ENCODE data around the gene KDM3B.
"Not testable (repeated sequence)": the region's sequence is repeated elsewhere in the genome, so short reads cannot be mapped to it uniquely, and the experiment has no call there.

Gene KDM3B

DNA sequence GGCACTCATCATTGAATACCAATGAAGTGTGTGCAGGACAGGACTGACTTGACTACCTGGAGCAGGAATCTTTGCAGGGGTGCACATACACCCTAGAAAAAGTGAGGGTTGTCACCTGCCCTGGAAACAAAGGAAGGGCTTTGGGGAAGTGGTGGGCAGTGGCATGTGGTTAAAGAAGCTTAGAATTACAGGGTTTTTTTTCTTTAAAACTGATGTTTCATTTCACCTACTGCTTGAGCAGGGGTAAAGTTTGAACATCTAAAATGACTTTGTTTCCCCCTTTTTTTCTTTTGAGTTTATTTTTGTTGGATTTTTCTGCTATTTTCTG lies 2.0 kb upstream of the KDM3B start:
- DNase-seq (ENCODE audit: low read depth in 3 of 3) = no peak

DNA sequence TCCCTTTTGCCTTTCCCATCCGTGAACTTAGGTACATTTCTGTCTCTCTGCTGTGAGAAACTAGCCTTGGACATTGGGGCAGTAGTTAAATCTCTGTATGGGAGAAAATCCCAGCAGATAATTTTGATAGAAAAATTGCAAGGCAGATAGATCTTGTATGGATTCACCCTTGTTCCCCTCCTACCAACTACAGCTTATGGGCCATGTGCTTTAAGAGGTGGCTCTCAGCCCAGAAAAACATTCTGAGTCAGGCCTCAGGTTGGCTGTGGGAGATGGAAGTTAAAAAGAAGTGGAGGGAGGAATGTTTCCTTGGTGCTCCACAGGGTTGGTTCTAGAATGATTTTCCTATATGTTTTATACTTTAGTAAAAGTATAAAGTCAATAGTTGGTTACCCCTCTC lies 1.4 kb upstream of the KDM3B start:
- no peak for DNase-seq (ENCODE audit: low read depth in 3 of 3)

DNA sequence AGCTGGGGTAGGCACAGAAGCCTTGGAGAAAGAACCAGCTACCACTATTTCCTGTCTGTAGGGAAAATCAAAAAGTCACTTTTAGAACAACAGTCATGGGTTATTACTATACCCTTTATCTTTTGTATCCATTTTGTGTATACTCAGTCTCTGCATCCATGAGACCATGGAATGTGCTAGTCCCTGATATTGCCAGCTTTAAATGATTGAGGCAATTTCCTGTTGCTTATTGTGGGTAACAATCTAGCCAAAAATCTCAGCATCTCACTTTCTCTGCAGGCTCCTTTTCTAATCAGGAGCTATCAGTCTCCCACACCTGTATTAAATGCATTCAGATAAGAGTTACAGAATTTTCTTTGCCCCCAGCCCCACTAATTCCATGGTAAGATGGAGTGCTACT lies 968 bp upstream of the KDM3B start:
- no peak for DNase-seq (ENCODE audit: low read depth in 3 of 3)

DNA sequence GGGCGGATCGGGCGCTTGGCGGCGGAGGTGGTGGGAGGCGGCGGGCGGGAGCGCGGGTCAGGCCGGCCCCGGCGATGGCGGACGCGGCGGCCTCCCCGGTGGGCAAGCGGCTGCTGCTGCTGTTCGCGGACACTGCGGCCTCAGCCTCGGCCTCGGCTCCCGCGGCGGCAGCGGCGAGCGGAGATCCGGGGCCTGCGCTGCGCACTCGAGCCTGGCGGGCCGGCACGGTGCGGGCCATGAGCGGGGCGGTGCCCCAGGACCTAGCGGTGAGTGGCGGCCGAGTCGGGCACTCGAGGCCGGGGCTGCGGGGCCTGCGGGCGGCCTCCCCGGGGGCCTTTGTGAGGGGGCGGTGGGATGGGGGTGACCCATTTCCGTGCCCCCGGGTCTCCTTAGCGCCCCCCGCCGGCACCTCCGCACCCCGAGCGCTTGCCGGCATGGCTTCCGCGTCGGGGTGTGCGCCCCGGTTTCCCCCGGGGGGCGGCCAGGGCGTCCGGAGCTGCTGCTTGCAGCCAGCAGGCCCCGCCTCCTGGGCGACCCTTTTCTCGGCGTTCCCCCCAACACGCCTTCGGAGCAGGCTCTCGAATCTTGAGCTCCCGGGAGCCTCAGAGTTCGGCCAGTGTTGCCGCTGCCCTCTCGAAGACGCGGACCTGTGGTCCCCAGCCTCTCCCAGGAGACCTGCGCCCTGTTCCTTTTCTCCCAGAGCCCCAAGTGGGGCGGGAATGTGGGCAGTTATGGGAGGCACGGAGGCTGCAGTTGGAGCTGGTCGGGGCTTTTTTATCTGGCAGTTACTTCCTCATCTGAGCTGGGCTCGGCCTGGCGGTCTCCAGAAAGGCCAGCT lies 456 bp downstream of the KDM3B start:
- DNase-seq (ENCODE audit: low read depth in 3 of 3) = peak; percentile 43 to 52 (median 48)

DNA sequence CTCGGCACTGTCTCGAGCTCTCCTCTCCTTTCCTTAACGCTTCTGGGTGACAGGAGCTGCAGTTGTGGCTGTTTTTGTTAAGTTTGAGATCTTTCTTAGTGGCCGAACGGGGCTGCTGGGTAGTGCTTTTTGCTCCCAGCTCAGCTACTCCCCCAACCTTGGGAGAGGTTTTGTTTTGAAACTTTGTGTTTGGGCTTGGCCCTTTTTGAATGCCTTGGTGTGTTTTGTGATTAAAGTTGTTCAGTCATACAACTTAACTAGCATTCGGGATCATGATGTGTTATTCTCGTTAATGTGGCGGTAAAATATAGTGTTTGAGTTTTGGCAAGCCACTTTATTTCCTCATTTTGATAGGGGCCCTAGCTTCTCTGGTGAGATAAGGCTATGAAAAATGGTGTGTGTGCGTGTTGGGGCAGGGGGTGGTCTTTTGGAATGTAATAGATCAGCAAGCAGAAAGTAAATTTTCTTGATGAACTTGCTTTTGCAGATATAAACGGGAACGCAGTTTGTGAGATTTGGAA lies 1.1 kb downstream of the KDM3B start:
- DNase-seq (ENCODE audit: low read depth in 3 of 3) = no peak

DNA sequence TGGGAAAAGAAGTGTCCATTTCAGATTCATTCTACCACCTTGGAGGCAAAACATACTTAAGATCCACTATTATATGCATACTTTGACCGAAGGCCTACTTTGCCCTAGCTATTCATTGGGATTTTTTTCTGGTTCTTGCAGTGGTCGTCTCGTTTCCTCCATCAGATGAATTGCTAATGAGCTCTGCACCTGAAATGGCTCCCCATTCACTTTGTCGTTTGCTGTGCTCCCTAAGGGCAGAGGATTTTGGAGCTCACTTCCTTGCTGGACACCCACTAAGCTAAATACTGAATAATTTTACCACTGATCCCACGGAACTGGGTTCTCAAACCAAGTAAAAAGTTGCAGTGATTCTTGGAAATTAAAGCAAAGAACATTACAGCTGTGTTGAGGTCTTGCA lies 1.9 kb downstream of the KDM3B start:
- no peak for DNase-seq (ENCODE audit: low read depth in 3 of 3)

DNA sequence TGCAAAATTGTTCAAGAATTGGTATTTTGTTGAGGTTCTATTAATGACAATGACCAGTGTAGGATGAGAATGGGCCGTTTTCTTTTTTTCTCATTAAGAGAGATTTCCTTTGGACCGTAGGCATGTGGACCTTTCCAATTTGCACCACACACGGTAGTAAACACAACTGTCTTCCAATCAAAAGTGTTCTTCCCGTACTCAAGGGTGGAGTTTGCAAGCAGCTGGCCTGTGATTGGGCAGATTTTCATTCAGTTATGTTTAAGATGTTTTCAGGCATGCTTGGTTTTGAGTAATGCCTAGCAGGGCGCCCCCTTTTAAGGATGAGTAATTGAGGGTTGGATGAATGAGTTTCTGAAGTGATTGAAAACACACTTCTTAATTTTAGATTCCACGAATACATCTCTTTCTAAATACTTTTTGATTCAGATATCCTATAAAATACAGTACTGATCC lies 2.5 kb downstream of the KDM3B start:
- DNase-seq (ENCODE audit: low read depth in 3 of 3) = peak in 2 of 3 experiments; percentile 18 to 22

DNA sequence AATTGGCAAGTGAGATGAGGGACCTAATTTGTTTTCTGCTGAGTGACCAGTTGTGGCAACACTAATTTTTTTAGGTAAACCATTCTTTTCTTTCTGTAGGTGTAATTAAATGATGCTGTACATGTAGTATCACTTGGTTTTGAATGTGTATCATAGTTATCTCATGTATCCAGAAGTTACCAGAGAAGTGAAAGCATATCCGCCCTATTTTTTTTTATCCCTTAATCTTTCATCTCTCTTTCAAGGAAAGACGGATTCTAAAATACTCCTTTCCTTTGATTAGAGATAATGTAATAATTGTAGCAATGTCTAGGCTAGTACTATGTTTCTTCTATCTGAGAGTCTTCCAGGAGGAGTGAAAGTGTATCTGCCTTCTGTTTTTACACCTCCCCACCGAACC lies 7.1 kb downstream of the KDM3B start:
- no peak for DNase-seq (ENCODE audit: low read depth in 3 of 3)

DNA sequence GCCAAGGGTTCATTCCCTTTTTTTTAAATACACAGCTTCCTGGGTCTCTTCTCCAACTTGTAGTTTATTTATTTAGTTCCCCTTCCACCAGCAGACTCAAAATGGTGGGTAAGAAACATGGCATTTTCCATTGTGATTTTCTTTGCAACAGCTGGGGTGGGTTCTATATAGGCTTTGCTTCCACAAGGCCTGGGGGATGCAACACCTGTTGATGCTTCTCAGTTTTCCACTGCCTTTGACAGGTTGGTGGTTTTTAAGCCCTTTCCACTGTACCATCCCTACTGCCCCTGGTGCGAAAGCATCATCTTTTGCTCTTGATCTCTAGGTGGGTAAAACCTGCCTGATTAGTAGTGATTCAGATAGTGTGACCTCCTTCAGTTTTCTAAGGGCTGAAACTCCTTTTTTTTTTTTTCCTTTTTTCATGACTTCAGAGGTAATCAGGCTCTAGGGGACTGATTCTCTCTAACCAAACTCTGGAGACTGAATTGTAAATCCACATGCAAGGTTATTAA lies 8.5 kb downstream of the KDM3B start:
- no peak for DNase-seq (ENCODE audit: low read depth in 3 of 3)

DNA sequence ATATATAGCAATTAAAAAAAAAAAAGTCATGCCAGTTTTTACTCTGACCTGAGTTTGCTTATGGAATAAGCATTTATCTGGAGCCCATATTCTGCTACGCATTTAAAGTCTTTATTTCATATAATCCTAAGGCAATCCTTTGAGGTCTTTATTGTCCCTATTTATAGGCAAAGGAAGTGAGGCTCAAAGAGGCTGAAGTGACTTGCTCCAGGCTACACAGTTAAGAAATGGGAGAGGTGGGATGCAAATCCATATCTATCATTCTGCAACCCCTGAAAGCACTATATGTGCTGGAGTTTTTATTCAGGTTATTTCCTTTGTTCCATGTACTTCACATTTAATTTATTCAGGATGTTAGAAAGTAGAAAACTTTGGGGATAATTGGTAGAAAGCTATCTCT lies 12.1 kb downstream of the KDM3B start:
- DNase-seq (ENCODE audit: low read depth in 3 of 3) = no peak

DNA sequence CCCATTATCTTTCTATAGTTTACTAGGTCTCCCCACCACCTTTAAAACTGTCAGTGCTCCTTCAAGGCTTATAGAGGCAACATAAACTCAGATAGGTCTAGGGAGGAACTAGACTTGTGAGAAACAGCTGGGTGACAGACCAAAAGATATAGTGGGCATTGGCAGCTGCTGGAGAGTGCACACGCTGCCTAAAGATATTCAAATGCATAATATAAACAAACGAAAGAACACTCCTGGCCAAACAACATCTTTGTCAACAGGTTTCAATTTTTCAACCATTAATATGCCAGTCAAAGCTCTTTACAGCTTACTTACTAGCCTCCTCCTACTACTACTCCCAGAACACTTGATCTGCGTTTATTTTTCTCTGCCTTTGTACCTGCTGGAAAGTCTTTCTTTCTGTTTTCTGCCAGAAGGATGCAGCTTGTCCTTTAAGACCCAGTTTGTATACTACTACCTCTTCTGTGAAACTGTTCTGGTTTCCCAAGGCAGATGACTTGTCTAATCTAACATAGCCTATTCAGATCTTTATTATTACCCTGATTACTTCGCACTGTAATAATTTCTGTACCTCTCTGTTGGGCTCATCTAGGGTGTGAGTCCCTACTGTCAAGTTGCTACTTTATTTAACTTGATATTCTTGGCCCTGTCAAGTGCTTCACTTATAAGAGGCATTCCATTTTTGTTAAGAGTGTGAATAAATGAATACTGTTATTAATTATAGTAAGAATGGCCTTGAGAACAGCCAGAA lies 14.3 kb downstream of the KDM3B start:
- DNase-seq (ENCODE audit: low read depth in 3 of 3) = no peak

DNA sequence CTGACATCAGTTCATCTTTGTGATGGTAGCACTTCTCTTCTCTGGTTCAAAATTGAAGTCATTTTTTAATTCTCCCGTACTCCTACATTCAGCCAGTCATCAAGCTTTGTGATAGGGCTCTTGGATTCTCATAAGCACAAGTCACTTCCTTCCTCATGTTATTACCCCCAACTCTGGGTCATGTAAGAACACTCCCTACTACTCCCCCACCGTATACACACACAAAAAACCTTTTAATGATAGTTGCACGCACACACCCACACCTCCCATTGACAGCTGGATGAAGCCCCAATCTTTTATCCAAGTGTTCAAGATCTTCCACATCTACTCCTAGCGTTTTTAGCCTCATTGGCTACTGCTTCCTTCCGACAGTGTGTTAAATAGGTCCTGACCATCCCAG lies 16.8 kb downstream of the KDM3B start:
- no peak for DNase-seq (ENCODE audit: low read depth in 3 of 3)

DNA sequence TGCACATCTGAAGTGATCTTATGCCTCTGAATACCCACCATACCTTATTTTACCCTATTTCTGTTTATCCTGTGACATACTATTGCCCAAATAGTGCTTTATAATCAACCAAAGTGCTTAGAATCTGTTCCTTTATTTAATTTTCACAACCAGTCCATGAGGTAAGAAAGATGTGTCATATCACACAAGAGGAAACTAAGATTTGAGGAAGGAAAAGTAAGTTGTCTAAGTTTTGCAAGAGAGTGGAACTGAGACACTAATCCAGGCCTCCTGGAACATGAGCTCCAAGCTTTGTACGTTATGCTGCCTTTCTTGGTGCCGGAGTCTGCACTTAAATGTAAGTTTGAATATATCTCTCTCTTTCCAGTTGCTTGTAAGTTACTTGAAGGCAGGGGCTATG lies 17.2 kb downstream of the KDM3B start:
- no peak for DNase-seq (ENCODE audit: low read depth in 3 of 3)

DNA sequence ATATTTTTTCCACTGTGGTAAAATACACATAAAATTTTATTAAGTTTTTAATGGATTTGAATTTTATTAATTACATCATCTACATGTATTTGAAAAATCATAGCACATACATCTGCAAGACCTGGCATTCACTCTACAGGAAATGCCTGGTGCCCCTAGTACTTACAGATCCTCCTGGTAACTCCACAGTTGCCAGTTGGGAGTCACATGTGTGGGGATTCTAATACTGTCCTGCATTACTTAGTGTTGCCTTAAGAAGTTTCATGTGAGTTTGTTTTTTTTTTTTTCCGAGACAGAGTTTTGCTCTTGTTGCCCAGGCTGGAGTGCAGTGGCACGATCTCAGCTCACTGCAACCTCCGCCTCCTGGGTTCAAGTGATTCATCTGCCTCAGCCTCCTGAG lies 18.1 kb downstream of the KDM3B start:
- DNase-seq (ENCODE audit: low read depth in 3 of 3) = no peak

DNA sequence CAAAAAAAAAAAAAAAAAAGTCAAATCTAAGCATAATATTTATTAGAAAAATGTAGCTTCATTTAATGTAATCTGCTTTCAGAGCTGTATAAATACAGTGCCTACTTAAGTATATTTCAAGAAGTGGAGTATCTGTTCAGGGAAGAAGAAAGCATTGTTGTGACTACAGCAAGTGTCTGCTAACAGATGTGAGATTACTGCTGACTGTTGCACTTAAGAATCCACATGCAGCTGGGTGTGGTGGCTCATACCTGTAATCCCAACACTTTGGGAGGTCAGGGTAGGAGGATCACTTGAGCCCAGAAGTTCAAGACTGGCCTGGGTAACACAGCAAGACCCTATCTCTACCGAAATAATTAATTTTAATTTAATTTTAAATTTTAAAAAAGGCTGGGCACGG lies 19.0 kb downstream of the KDM3B start:
- DNase-seq (ENCODE audit: low read depth in 3 of 3) = no peak

DNA sequence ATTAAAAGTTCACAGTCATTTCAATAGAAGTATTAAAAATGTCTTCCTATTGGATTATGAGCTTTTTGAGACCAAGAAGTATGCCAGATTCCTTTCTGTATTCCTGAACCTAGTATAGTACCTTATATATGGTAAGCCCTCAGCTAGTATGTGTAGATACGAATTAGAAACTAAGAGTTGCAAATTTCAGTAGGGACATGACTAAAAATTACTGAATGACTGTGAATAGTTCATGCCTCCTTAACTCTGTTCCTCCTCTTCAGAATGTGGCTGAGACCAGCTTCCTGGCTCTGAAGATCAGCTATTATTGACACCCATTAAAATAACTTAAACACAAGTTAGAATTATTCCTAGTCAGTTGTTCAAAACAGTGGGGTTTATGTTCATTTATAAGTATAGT lies 19.7 kb downstream of the KDM3B start:
- DNase-seq (ENCODE audit: low read depth in 3 of 3) = no peak

DNA sequence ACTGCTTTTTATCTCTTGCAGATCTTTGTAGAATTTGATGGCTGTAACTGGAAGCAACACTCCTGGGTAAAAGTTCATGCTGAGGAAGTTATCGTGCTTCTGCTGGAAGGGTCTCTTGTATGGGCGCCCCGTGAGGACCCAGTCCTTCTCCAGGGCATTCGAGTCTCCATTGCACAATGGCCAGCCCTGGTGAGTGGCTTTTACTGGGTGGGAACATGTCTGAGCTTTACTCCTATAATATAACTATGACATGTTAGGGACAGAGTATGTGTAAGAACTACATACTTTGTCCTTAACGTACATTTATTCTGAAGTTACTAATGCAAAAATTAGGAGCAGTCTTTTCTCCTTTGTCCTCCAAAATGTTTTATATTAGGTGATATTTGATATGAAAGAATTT lies 20.2 kb downstream of the KDM3B start:
- DNase-seq (ENCODE audit: low read depth in 3 of 3) = no peak

DNA sequence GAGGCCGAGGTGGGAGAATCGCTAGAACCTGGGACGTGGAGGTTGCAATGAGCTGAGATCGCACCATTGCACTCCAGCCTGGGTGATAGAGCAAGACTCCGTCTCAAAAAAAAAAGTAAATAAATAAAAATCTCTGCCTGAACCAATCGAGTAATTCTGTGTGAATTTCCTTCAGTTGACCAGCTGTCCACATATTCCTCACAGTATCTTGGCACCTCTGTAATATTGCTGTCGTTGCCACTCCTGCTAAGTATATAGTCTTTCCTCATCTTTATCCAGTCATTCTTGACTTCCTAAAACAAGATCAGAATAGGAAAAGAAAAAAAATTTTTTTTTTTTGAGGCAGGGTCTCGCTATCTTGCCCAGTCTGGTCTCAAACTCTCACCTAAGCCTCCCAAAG lies 29.9 kb downstream of the KDM3B start:
- DNase-seq (ENCODE audit: low read depth in 3 of 3) = no peak

DNA sequence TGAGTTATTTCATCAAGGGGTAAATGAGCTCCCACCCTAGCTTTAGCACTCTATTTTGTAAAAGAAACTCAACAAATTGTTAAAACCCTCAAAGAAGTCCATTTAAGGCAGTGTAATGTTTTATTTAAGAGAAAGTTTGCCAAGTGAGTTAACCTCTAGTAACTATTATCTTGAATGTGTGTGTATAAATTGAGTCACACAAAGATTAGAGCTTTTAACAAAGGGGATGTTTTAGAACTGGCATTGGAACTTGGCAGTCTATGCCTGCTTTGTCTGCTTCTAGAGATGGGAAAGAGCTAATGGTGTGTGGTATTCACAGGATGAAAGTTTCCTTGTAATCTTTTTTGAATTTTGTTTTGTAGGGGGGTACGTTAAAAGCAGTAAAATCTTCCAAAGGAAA lies 33.2 kb downstream of the KDM3B start:
- no peak for DNase-seq (ENCODE audit: low read depth in 3 of 3)

DNA sequence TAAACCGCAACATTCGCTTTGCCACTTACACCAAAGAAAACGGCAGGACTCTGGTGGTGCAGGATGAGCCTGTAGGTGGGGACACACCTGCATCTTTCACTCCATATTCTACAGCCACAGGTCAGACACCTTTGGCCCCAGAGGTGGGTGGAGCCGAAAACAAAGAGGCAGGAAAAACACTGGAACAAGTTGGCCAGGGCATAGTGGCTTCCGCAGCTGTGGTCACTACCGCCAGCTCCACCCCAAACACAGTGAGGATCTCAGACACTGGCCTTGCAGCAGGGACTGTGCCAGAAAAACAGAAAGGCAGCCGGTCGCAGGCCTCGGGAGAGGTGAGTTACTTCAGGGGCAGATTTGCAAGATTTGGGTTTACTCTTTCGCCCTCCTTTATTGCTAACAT lies 33.8 kb downstream of the KDM3B start:
- no peak for DNase-seq (ENCODE audit: low read depth in 3 of 3)

DNA sequence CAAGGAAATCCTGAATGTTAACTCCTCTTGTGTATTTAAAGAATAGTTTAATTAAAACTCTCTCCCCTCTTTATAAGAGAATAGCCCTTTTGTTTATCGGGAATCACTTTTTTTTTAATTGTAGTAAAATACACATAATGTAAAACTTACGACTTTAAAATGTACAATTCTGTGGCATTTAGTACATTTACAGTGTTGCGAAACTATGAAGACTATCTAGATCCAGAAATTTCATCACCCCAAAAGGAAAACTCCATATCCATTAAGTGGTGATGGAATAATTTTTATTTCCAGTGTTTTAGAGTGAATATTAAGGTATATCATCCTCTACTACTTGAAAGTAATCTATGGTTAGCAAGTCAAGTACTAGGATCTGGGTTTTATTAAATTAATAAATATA lies 36.8 kb downstream of the KDM3B start:
- DNase-seq (ENCODE audit: low read depth in 3 of 3) = no peak

DNA sequence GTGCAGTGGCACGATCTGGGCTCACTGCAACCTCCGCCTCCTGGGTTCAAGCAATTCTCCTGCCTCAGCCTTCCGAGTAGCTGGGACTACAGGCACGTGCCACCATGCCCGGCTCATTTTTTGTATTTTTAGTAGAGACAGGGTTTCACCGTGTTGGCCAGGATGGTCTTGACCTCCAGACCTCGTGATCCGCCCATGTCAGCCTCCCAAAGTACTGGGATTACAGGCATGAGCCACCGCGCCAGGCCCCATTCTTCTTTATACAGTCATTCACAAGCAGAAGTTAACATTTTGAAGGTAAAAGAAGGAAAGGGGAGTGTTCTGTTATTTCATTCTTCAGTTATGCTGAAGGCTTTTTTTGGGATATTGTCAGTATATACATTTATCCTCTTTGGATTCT lies 37.4 kb downstream of the KDM3B start:
- not testable (repeated sequence) for DNase-seq (ENCODE audit: low read depth in 3 of 3)

DNA sequence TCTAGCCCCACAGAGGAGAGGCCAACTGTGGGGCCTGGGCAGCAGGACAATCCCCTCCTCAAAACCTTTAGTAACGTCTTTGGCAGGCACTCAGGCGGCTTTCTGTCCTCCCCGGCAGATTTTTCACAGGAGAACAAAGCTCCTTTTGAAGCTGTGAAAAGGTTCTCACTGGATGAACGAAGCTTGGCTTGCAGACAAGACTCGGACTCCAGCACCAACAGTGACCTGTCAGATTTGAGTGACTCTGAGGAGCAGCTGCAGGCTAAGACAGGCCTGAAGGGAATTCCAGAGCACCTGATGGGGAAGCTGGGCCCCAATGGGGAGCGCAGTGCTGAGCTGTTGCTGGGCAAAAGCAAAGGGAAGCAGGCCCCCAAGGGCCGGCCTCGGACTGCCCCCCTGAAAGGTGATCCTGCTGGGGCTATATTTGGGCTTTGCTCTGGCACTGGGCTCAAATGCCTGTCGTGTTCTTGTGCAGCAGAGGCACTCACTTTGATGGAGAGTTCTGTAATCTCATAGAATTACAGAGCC lies 39.4 kb downstream of the KDM3B start:
- no peak for DNase-seq (ENCODE audit: low read depth in 3 of 3)
